HFFc6 (cell line): Measurements from ENCODE around the gene ATF3. TPM values are rescaled to one million over a fixed set of nuclear protein-coding genes. Genes with fewer than 3 reads are reported as not detected.

Source experiments
- DNase-seq: peaks from one replicate; pipeline ENCODE4 v3.0.0-alpha.2; 2018
- H3K27ac Mint-ChIP-seq: 2 replicates; pipeline ENCODE4 v1.8.0; 2020; ENCODE audit warnings: mild to moderate bottlenecking, mixed read lengths
- H3K27me3 Mint-ChIP-seq: 2 replicates; pipeline ENCODE4 v1.8.0; 2021; ENCODE audit warnings: mild to moderate bottlenecking, moderate library complexity, mixed read lengths; ENCODE audit not compliant: insufficient read depth
- H3K36me3 Mint-ChIP-seq: 2 replicates; pipeline ENCODE4 v1.8.0; 2021; ENCODE audit warnings: low read depth, mixed read lengths
- H3K4me1 Mint-ChIP-seq: 2 replicates; pipeline ENCODE4 v1.8.0; 2020; ENCODE audit warnings: low read depth, mixed read lengths
- H3K4me3 Mint-ChIP-seq: 2 replicates; pipeline ENCODE4 v1.8.0; 2020; ENCODE audit warnings: mild to moderate bottlenecking, moderate library complexity, mixed read lengths
- H3K9me3 Mint-ChIP-seq: 2 replicates; pipeline ENCODE4 v1.8.0; 2020; ENCODE audit warnings: mild to moderate bottlenecking, mixed read lengths
- total RNA-seq, 6 experiments: library from RNA; stranded (reverse); fragmentation: NEBNext Ultra II Directional; extraction: Animal tissue kit (Norgen Biotek cat#: 25700); gene quantifications; 2 replicates in 1 of 6; 3 replicates in 5 of 6; pipeline ENCODE4 v1.2.3, GENCODE V29; 2021
- TF ChIP-seq, protein P1 (sequence below): fragments of 200-600 bp; sonication (generic); IDR thresholded peaks from 2 replicates; pipeline ENCODE4 v1.5.0; 2021; ENCODE audit warnings: antibody characterized with exemption, mild to moderate bottlenecking

Gene ATF3
- total RNA-seq, 6 experiments from 2014 or later = 1.9 to 5.5 (median 4.8) TPM

DNA sequence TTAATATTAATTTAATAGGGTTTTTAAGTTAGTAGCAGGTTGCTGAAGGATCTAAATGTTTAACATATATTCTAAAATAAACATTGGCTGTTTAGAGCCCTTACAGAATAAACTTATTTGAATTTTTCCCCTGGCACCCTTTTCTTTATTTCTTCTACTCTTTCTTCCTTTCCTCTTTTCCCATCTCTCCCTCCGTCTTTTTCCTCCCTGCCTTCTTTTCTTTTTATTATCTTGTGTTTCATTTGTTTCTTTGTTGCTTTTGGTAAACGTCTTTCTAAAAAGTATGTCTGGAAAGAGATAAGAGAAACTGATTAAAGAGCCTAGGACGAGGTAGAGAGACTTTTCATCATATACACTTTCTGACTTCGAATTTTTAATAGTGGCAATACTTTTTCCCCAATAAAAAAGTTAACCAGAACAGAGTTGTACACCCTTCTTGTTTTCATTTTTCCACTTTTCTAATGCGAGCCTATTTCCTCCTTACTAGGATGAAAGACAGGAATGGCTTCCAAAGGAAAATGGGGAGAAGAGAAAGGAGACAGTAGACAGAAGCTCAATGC, 39.5 kb upstream of the ATF3 start:
- Mint-ChIP-seq H3K9me3 (no peaks in the 10 kb centered on the region), H3K4me3 (no peak overlapping the region), H3K27ac (no peak overlapping the region), H3K4me1 (peaks cover 18% of the 10 kb centered on the region), H3K27me3 (peaks cover 22% of the 10 kb centered on the region), H3K36me3 (no peaks in the 10 kb centered on the region)
- TF ChIP-seq, protein P1, sequence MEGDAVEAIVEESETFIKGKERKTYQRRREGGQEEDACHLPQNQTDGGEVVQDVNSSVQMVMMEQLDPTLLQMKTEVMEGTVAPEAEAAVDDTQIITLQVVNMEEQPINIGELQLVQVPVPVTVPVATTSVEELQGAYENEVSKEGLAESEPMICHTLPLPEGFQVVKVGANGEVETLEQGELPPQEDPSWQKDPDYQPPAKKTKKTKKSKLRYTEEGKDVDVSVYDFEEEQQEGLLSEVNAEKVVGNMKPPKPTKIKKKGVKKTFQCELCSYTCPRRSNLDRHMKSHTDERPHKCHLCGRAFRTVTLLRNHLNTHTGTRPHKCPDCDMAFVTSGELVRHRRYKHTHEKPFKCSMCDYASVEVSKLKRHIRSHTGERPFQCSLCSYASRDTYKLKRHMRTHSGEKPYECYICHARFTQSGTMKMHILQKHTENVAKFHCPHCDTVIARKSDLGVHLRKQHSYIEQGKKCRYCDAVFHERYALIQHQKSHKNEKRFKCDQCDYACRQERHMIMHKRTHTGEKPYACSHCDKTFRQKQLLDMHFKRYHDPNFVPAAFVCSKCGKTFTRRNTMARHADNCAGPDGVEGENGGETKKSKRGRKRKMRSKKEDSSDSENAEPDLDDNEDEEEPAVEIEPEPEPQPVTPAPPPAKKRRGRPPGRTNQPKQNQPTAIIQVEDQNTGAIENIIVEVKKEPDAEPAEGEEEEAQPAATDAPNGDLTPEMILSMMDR = no peak
- no peak for DNase-seq

DNA sequence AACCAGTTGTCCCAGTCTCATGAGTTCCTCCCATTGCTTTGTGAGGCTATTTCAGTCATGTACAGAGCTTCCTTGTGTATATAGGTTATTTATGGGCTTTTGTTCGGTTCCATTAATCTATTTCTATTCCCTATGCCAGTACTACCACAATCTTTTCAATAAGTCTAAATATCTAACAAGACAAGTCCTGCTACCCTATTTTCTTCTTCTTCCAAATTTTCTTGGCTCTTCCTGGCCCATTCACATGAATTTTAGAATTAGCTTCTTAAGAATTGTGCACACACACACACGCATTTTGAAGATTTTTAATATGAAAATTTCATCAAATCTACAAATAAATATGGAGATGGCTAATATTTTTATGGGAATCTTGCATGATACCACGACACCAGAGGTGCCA, 33.8 kb upstream of the ATF3 start:
- Mint-ChIP-seq H3K9me3 (no peaks in the 10 kb centered on the region), H3K4me3 (no peak overlapping the region), H3K4me1 (no peaks in the 10 kb centered on the region), H3K27me3 (peaks cover 18% of the 10 kb centered on the region), H3K27ac (no peak overlapping the region), H3K36me3 (no peaks in the 10 kb centered on the region)
- no peak for DNase-seq
- TF ChIP-seq, protein P1 = no peak

- TF ChIP-seq, protein P1 = no peak
- Mint-ChIP-seq H3K27me3 (peaks cover 18% of the 10 kb centered on the region), H3K4me3 (no peak overlapping the region), H3K27ac (no peak overlapping the region), H3K36me3 (no peaks in the 10 kb centered on the region), H3K4me1 (peaks cover 5% of the 10 kb centered on the region), H3K9me3 (no peaks in the 10 kb centered on the region)
- DNase-seq = no peak
Measured at GRCh38 chr1:212575333-212575732, 33.2 kb upstream of the ATF3 start.

GRCh38 chr1:212578041-212578440, 30.5 kb upstream of the ATF3 start:
- Mint-ChIP-seq H3K36me3 (no peaks in the 10 kb centered on the region), H3K9me3 (no peaks in the 10 kb centered on the region), H3K4me1 (peaks cover 7% of the 10 kb centered on the region), H3K27me3 (peaks cover 26% of the 10 kb centered on the region), H3K27ac (no peak overlapping the region), H3K4me3 (no peak overlapping the region)
- no peak for DNase-seq
- TF ChIP-seq, protein P1 = no peak

GRCh38 chr1:212581034-212581433, 27.5 kb upstream of the ATF3 start:
- no peaks in the 10 kb centered on the region for H3K36me3 Mint-ChIP-seq
- no peak overlapping the region for H3K27ac Mint-ChIP-seq
- TF ChIP-seq, protein P1 = no peak
- H3K4me1 Mint-ChIP-seq = peaks cover 7% of the 10 kb centered on the region
- H3K9me3 Mint-ChIP-seq = no peaks in the 10 kb centered on the region
- peaks cover 40% of the 10 kb centered on the region for H3K27me3 Mint-ChIP-seq
- DNase-seq = no peak
- H3K4me3 Mint-ChIP-seq = no peak overlapping the region

DNA sequence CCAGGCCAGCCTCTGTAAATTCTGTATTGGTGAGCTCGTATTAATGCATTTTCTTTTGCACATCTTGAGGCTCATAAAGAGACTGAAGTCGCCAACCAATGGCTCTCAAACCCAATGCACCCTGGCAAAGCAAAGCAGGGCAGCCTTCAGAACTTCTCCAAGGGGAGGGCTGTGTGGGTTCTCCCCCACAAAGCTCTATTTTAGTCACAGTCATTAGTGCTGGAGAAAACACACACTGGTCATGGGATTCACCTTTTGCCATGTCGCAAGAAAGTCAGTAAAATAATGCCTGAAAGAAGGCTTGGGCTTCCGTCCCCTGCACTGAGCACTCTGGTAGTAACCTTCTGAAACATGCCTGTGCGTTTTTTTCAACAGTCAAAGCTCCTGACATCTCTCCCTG, 26.3 kb upstream of the ATF3 start:
- Mint-ChIP-seq H3K4me3 (no peak overlapping the region), H3K4me1 (peaks cover 7% of the 10 kb centered on the region), H3K36me3 (no peaks in the 10 kb centered on the region), H3K27ac (no peak overlapping the region), H3K27me3 (peaks cover 48% of the 10 kb centered on the region), H3K9me3 (no peaks in the 10 kb centered on the region)
- no peak for DNase-seq
- TF ChIP-seq, protein P1 = no peak
